SHP77 treated with DMSO at 0.1 percent for 48 hours (cell line): Measurements from ENCODE around the gene ATP1A2.

Experiments used
- DNase-seq: peaks from one replicate; lab custom pipeline; 2025; lab: John Stamatoyannopoulos, UW

The ATP1A2 gene

DNA sequence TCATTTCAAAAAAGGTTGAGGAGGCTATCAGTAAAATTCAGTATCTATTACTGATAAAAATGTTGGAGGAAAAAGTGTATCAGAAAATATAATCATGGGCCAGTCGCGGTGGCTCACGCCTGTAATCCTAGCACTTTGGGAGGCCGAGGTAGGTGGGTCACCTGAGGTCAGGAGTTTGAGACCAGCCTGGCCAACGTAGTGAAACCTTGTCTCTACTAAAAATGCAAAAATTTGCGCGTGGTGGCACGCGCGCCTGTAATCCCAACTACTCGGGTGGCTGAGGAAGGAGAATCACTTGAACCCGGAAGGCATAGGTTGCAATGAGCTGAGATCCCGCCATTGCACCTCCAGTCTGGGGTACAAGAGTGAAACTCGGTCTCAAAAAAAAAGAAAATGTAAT, 30.5 kb downstream of the ATP1A2 start:
- DNase-seq: no peak

DNA sequence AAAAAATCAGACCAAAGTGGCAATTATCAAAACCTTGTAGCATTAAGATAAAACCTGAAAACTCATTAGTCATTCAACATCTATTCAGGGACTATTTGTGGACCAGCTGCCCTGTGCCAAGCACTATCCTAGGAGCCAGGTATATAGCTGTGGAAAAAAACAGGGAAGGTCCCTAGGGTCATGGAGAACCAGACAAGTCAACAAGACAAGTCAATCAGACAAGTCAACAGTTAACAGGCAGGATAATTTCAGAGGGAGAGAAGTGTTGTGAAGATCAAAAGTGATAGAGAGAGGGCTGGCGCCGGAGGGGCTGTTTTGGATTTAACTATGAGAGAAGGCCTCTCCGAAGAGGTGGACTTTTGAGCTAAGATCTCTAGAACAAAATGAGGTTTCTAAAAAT, 32.6 kb downstream of the ATP1A2 start:
- DNase-seq: no peak

DNA sequence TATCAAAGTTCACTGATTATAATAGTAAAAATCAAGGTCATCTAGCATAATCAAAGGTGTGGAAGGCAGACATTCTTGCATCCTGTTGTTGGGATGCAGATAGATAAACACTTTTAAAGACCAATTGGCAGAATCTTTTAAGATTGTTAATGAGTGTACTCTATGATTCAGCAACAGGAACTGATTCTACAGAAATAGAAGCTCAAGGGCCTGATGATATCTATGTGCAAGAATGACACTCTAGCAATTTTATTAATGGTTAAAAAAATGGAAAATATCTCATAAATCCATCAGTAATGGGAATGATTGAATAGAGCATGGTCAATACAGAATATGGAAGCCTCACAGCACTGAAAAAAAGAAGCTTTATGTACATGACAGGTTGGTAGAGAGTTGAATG, 33.7 kb downstream of the ATP1A2 start:
- no peak for DNase-seq

DNA sequence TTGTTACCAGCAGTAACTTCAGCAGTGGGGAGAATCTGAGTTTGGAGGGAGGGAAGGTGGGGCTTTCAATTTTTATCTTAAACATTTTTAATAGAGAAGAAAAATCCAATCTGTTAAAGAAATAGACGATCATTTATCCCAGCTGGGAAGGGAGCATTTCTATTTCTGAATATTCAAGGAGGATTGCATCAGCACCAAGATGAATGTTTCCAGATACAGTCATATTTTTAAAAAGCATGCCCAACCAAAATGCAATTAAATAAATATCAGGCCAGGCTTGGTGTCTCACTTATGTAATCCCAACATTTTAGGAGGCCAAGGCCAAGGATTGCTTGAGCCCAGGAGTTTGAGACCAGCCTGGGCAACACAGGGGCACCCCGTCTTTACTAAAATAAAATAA, 34.2 kb downstream of the ATP1A2 start:
- no peak for DNase-seq

DNA sequence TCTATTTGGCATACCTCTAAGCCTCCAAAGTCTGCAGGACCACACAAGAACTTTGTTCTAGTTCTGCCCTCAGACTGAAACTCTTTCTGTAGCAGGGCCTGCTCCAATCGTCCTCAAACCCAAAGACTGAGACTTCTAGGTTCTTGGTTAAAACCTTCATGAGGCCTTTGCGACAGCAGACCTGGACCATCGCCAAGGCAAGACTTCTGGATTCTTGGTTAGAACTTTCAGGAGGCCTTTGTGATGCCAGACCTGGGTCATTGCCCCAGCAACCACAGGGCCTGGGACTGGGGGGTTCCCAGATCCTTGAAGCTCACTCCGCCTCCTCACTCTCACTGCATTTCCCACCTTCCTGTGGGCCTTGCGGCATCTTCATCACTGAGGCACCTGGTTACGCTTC, 35.7 kb downstream of the ATP1A2 start, which contains the start of gene ATP1A4:
TSS of gene ATP1A4 (plus strand) at position 301 of the 400 bp plus-strand sequence. CDS start 438 bp downstream, outside the sequence.
- no peak for DNase-seq

DNA sequence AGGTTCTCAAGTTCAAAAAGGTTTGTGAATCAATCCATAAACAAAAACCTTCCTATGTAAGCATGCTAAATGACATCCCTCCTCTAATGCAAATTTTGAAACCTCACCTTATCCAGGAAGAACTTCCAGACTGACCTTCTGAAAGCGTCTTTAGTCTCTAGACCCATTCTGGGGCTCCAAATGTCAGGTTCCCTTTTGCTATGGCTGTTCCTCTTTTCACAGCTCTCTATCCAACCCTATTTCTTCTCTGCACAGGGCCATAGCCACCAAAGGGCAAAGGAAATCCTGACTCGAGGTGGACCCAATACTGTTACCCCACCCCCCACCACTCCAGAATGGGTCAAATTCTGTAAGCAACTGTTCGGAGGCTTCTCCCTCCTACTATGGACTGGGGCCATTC, 39.2 kb downstream of the ATP1A2 start:
- no peak for DNase-seq

DNA sequence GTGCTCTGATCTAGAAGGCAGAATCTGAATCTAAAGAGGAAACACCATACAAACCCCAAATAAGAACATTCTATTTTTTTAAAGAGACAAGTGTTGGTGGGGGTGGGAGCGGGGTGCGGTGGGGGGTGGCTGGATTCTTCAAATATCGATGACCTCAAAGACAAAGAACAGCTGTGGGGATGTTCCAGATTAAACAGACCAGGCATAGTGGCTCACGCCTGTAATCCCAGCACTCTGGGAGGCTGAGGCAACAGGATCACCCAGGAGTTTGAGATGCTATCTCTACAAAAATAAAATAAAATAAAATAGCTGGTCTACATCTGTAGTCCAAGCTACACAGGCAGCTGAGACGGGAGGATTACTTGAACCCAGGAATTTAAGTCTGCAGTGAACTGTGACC, 40.8 kb downstream of the ATP1A2 start:
- DNase-seq: no peak

DNA sequence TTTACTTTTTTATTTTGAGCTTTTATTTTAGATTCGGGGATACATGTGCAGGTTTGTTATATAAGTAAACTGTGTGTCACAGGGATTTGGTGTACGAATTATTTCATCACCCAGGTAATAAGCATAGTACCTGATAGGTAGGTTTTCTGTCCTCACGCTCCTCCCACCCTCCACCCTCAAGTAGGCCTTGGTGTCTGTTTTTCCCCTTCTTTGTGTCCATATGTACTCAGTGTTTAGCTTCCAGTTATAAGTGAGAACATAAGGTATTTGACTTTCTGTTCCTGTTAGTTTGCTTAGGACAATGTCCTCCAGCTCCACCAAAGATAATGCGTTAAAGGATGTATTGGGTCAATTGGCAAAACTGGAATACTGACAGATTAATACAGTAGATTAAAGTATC, 41.6 kb downstream of the ATP1A2 start:
- no peak for DNase-seq

DNA sequence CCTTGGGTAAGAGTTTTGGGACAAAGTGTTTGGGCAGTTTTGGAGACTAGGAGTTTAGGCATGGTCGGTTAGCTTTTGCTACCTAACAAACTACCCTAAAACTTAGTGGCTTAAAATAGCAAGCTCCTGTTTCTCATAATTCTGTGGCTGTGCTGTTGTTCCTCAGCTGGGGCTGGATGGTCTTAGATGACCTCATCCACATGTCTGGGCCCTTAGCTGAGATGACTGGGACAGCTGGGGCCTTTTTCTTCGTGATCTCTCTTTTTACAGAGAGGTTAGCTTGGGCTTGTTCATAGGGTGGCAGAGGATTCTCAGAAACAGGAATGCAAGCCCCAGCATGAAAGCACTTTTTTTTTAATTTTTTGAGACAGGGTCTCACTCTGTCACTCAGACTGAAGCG, 42.5 kb downstream of the ATP1A2 start:
- DNase-seq: no peak

DNA sequence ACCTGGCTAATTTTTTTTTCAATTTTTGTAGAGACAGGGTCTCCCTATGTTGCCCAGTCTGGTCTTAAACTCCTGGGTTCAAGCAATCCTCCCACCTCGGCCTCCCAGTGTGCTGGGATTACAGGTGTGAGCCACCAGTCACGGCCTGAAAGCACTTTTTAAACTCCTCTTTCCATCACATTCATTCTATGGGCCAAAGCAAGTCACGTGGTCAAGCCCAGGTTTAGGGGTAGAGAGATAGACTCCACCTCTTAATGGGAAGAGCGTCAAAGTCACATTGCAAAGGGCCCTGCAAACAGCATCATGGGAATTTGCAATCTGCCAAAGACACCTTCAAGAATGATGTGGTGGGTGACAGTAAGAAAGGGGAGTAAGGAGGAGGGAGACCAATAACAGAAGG, 43.0 kb downstream of the ATP1A2 start:
- DNase-seq: no peak

DNA sequence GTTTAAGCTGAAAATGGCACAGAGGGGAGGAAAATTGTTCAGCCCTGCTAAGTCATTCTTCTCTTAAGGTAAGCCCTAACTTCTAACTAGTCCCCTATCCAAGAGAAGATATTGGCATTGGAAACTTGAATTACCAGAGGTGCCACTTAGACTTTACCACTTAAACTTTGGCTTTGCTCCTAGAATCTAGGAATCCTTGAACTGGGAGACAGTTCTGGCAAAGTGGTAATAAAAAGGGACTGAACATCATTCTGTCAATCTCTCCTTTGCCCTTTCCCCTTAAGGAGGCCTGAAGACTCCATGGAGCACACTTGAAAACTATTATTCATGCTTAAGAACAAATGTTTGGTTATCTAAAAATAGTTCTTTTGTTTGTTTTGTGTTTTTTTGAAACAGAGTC, 44.3 kb downstream of the ATP1A2 start:
- no peak for DNase-seq

DNA sequence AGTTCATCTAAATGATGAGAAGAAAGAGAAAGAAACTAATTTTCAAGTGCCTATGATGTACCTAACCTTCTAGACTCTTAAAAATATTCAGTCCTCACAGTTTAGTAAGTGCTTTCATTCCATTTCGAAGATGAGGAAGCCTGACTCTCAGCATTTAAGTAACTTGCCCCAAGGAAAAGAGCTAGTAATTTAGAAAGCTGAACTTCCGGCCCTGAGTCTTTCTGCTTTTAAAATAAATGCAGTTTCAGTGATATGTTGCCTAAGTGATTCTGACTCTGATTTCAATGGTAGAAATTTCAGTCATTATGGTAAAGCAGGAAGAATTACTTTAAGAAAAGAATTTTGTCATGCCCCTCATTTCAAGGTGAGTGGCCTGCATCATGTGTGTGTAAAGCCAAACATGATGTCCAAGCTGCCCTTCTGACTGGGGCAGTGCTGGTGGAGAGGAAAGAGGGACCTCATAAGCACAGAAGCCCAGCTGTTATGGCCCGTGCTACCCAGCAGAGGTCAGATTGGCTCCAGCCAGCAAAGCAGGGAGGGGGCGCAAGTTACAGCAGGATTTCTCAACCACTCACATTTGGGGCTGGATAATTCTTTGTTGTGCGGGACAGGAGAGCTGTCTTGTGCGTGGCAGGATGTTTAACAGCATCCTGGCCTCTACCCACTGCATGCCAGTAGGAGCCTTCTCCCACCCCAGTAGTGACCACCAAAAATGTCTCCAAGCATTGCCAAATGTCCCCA, 46.6 kb downstream of the ATP1A2 start:
- DNase-seq: no peak

DNA sequence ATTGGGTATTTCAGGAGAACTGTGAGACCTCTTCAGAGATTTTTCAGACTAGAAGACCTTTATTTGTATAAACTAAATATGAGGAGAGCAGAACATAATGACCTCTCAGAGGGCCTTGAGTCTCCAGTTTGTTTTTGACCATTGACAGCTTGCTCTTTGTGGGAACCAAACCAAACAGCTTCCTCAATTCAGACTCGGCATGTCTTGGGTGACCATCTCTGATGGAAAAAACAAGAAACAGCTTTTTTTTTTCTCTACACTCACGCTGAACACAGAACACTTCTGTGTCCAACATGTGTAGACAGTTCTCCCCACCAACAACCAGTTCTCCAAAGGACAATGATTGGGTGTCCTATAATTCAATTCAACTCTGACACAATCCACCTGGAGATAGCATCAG, 47.4 kb downstream of the ATP1A2 start:
- DNase-seq: no peak

DNA sequence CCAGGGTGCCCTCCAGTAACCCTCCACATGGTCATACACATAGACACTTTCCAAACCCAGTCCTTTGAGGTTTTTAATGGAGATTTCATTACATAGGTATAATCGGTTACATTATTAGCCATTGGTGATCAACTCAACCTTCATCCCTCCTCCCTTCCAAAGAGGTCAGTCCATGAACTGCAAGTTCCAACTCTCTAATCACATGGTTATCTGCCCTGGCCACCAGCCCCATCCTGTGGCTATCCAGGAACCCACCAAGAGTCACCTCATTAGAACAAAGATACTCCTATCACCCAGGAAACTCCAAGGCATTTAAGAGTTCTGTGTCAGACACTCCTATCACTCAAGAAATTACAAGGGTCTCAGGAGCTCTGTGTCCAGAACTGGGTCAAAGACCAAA, 48.1 kb downstream of the ATP1A2 start:
- no peak for DNase-seq

DNA sequence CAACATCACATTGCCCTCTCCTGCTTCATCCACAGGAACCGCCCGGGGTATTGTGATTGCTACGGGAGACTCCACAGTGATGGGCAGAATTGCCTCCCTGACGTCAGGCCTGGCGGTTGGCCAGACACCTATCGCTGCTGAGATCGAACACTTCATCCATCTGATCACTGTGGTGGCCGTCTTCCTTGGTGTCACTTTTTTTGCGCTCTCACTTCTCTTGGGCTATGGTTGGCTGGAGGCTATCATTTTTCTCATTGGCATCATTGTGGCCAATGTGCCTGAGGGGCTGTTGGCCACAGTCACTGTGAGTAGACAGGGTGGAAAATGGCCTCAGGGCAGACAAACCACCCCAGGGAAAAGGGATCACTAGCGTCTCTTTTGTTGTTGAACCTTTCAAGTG, 48.6 kb downstream of the ATP1A2 start:
- DNase-seq: no peak

DNA sequence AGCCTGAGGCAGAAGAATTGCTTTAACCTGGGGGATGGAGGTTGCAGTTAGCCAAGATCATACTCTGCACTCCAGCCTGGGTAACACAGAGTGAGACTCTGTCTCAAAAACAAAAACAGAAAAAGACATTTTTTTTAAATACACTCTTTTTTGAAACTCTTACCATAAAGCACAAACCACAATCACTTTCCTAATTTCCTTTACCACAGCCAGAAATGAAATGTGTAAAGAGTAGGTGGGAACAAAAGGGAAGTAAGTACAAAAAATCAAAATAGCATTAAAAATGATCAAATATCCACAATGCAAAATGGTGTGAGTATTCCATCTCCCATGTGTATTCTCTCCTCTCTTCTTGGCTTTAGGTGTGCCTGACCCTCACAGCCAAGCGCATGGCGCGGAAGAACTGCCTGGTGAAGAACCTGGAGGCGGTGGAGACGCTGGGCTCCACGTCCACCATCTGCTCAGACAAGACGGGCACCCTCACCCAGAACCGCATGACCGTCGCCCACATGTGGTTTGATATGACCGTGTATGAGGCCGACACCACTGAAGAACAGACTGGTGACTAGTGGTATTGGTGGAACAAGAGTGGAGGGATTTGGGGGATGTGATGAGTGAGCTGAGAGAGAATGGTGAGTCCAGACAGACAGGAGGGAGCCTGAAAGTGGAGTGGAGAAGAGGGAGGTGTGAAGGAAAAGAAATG, 50.8 kb downstream of the ATP1A2 start:
- DNase-seq: no peak

DNA sequence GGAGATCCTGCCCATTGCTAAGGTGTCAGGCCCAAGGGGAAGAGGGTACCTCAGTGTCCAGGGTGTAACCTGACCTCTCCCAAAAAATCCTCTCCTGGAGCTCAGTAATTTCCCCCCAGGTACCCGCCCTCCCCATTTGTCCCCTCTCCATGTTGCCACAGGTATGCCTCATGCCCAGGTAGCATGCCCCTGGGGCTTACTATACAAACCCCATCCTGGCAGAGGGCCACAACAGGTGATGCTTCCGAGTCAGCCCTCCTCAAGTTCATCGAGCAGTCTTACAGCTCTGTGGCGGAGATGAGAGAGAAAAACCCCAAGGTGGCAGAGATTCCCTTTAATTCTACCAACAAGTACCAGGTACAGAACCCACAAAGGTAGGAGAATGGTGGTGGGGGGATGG, 51.5 kb downstream of the ATP1A2 start:
- DNase-seq: no peak

DNA sequence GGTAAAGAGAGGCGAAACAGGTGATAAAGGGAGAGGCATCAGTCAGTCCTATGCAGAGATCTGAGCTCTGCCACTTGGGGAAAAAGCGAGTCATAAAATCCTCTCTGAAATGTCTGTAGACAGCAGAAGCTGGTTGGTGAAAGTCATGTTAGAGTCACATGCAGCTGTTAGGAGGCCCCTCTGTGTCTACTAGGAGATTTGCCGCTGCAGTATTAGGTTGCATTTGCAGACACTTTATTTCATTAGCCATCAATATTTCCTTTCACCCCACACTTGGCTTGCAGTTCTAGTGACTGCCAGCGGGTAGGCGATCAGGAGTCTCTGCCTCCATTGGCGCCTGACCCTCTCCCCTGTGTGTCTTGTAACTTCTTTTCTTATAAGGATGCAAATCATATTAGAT, 52.0 kb downstream of the ATP1A2 start:
- DNase-seq: no peak

DNA sequence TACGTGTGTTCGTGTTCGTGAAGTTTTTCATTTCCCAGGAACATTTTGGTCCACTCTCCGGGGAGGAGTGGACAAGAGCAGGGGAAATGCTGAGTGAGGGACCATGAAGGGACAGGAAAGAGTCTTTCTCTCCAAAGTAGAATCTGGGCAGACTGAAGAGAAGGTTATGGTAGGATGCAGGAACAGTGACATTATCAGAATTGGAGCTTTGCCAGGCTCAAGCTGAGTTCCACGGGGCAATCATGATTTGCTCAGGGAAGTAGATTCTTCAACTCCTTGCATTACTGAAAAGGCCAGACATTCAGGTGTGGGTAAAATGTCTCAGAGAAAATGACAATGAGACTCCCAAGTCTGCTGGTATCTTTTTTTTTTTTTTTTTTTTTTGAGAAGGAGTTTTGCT, 52.5 kb downstream of the ATP1A2 start:
- DNase-seq: no peak

DNA sequence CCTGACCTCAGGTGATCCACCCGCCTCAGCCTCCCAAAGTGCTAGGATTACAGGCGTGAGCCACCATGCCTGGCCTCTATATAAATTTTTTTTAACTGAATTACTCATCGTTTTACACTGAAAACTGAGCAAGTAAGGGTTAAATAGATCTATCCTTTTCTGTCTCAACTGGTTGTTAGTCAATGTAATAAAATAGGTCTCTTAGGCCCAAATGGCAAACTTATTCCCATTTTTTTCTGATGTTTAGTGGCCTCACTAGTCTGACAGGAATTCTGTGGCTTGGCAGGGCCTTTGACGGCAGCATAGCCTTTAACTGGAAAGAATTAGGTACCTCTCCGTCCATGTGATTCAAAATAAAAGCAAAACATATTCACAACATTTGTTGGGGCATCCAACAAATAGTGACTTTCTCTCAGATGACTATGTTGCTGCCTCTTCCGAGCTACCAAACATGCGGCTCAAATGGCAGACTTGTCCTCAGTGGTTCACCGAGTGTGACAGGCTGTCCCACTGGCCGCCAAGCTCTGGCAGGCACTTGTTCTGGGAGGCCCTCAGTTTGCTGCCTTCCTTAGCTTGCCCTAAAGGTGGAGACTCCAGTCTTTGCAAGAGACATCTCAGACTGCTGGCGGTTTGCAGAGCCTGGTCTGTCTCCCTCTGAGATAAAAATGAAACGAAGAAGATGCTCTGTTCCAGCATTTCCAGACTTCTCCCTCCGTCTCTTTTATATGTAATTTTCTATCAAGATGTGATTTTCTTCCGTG, 53.2 kb downstream of the ATP1A2 start:
- DNase-seq: no peak

DNA sequence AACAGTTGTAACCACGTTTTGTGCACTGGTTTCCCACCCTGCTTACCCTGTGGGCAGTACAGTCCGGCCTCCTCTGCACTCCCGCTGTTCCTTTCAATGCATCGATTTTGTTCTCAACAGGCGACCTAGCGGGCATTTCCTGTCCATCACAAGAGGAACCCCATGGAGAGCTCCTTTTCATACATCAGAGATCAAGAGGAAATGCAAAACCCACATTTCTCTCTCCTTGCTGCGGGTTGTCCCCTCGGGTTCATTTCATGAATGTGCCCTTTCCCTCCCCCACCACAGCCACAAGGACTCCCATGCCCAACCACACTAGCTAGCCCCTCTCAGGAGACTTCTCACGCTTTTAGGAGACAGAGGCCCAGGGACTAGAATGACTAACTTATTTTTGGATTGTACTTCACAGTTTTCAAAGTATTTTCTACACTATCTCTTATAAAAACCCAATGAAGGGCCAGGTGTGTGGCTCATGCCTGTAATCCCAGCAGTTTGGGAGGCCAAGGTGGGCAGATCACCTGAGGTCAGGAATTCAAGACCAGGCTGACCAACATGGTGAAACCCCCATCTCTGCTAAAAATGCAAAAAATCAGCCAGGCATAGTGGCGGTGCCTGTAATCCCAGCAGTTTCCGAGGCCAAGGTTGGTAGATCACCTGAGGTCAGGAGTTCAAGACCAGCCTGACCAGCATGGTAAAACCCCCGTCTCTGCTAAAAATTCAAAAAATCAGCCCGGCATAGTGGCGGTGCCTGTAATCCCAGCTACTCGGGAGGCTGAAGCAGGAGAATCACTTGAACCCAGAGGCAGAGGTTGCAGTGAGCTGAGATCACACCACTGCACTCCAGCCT, 54.2 kb downstream of the ATP1A2 start:
- DNase-seq: no peak

DNA sequence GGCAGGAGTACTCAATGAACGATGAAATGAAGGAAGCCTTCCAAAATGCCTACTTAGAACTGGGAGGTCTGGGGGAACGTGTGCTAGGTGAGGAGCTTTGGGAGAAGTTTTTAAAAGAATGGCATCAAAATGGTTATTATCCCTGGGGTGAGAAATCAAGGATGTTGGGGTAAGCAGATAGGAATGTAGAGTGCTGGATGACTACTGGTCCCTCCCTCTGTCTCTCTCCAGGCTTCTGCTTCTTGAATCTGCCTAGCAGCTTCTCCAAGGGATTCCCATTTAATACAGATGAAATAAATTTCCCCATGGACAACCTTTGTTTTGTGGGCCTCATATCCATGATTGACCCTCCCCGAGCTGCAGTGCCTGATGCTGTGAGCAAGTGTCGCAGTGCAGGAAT, 55.8 kb downstream of the ATP1A2 start:
- DNase-seq: no peak
